ENCODE measurements around the gene YJEFN3.

Gene YJEFN3

DNA sequence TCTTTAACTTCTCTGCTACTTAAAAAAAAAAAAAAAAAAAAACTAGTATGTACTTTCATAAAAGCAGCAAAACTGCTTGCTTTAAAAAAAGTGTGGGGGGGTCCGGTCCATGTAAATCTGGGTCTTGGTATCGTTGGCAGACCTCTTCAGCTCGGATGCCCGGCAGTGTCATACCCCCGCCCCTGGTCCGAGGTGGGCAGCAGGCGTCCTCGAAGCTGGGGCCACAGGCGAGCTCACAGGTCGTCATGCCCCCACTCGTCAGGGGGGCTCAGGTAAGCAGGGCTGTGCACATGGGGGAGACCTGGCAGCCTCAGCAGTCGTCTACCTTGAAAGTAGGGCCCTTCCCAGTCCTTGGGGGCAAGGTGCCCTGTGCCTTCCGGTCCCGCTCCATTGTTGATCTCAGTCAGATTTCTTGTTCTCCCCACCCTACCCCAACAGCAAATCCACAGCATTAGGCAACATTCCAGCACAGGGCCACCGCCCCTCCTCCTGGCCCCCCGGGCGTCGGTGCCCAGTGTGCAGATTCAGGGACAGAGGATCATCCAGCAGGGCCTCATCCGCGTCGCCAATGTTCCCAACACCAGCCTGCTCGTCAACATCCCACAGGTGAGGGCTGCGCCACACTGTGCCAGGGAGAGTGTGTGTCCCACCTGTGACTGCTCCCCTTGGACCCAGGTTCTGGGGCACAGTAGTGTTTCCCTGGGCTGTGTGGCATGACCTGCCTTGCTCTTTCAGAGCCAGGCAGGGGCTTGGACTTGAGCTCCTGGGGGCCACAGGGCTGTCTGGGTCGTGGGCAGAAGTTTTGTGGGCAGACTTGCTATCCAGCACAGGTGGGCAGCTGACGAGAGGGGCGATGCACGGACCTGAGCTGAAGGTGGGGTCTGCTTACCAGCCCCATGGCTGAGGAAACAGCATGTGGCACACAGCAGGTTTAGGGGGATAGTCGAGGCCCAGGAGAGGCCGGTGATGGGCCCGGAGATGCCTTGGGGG, 32.8 kb upstream of the YJEFN3 start:
- H3K4me3 ChIP-seq (ENCODE audit: low read depth, low read length), result no peak overlapping the region

DNA sequence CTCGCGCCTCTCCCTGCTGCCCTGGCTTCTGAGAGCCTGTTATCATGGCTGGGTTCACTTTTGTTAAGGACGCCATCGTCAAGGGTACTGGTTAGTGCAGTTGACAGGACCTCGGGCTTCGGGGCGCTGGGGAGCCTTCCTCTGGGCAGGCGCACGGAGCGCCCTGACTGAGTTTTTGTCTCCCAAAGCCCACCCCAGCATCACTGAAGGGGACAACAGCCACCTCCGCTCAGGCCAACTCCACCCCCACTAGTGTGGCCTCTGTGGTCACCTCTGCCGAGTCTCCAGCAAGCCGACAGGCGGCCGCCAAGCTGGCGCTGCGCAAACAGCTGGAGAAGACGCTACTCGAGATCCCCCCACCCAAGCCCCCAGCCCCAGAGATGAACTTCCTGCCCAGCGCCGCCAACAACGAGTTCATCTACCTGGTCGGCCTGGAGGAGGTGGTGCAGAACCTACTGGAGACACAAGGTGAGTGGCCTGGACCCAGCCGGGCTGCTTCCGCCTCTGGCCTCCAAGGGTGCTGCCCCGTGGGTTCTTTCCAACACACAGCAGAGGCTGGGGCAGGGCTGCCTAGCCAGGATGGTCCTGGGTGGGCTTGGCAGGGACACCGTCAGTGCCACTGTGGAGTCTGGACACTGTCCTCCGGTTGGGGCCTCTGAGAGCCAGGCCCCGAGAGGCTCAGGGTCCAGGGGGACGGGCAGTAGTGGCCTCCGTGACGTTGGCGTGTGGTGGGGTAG, 30.3 kb upstream of the YJEFN3 start:
- no peak overlapping the region for H3K4me3 ChIP-seq (ENCODE audit: low read depth, low read length)

DNA sequence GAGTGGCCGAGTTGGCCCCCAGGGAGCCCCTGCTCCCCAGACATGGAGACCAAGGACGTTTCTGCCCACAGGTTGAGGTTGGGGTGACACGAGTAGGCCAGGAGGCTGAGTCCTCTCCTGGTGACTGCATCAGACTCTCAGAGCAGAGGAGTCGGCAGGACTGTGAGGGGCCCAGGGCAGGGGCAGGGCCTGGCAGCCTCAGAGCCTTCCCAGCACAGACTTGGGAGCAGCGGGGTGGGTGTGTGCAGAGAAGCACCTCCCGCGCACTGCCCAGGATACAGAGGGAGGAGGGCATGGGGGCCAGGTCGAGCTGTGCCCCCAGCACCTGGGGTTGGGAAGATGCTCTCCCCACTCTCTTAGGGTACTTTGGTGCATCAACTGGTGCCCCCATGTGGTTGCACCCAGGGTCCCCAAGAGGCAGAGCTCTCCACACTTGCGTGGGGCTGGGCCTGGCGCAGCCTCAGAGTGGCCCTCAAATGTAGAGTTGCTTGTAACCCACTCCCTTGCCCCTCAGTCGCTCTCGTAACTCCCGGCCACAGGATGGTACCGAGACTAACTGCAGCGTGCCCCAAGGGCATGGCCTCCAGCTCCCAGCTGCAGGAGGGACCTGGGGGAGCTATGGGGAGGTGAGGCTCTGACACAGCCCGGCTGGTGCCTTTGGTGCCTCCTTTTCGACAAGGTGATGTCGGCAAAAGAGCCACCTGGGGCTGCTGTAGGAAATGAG, 29.3 kb upstream of the YJEFN3 start:
- H3K4me3 ChIP-seq (ENCODE audit: low read depth, low read length), result no peak overlapping the region

DNA sequence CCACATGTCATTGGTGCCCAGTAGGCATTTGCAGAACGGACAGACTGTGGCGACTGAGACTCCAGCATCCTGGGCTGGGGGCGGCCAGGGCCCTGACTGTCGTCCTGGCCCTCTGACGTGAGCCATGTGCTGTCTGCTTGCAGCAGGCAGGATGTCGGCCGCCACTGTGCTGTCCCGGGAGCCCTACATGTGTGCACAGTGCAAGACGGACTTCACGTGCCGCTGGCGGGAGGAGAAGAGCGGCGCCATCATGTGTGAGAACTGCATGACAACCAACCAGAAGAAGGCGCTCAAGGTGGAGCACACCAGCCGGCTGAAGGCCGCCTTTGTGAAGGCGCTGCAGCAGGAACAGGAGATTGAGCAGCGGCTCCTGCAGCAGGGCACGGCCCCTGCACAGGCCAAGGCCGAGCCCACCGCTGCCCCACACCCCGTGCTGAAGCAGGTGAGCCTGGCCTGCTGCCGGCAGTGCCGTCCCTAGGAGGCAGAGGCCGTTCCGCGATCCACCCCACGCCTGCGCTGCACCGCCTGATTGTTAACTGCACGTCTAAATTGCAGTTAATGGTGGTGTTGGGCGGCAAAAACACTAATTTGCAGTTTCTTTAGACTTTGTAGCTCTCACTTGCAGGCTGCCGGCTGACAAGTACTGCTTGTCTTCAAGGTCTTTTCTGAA, 27.6 kb upstream of the YJEFN3 start:
- H3K4me3 ChIP-seq (ENCODE audit: low read depth, low read length), result no peak overlapping the region

DNA sequence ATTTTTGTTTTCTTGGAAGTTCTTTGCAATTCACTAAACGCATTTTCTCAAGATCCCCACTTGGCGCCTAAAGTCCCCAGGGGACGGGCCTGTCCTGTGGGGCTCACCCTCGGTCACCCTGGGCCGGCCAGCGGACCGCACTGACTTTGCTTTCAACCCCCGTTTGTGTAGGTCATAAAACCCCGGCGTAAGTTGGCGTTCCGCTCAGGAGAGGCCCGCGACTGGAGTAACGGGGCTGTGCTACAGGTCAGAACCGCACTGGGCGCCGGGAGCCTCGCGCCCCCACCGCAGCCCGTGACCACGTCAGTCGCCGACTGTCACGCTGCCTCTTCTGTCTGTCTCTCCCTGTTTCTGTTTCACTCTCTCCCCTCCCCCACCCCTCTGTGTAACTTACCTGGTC, 26.9 kb upstream of the YJEFN3 start:
- H3K4me3 ChIP-seq (ENCODE audit: low read depth, low read length), result no peak overlapping the region

DNA sequence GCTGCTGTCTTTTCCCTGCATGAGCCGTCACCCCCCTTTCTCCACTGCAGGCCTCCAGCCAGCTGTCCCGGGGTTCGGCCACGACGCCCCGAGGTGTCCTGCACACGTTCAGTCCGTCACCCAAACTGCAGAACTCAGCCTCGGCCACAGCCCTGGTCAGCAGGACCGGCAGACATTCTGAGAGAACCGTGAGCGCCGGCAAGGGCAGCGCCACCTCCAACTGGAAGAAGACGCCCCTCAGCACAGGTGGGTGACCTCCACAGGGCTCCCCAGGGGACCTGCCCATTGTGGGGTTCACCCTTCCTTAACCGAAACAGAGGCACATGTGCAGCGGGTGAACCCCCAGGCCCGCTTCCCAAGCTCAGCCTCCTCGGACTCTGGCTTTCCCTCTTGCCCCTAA, 26.4 kb upstream of the YJEFN3 start:
- H3K4me3 ChIP-seq (ENCODE audit: low read depth, low read length), result no peak overlapping the region

DNA sequence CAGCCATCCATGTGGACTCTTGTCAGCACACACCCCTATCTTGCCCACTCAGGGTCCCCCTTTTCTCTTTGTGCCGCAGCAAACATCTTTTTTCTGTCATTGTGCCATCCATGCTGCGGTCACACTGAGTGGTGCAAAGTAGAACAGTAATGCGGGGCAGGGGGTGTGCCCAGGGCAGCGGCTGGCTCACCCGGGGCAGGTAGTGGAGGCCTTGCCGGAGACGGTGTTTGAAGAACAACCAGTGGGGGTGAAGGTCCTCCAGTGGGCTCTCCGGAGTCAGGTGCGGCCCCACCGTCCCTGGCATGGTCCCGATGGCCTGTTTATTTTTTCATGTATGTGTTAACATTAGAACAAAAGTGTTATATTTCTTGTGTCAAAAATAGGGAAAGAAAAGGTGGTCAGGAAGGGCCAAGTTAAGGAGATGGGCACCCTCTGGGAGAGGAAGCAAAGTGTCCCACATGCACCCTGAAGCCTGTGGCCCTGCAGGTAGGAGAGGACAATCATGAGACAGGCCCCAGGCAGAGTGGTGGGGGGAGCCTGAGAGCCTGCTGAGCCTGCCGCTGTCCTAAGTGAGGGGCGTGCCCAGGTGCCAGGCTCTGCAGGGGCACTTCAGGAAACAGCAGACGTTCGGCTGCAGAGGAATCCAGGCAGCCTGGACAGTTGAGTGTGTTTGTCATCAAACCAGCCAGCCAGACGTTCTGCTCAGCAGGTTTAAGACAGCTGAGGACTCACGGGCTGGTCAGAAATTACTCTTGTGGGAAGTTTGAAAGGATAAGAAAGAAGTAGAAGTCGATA, 25.7 kb upstream of the YJEFN3 start:
- H3K4me3 ChIP-seq (ENCODE audit: low read depth, low read length), result no peak overlapping the region

DNA sequence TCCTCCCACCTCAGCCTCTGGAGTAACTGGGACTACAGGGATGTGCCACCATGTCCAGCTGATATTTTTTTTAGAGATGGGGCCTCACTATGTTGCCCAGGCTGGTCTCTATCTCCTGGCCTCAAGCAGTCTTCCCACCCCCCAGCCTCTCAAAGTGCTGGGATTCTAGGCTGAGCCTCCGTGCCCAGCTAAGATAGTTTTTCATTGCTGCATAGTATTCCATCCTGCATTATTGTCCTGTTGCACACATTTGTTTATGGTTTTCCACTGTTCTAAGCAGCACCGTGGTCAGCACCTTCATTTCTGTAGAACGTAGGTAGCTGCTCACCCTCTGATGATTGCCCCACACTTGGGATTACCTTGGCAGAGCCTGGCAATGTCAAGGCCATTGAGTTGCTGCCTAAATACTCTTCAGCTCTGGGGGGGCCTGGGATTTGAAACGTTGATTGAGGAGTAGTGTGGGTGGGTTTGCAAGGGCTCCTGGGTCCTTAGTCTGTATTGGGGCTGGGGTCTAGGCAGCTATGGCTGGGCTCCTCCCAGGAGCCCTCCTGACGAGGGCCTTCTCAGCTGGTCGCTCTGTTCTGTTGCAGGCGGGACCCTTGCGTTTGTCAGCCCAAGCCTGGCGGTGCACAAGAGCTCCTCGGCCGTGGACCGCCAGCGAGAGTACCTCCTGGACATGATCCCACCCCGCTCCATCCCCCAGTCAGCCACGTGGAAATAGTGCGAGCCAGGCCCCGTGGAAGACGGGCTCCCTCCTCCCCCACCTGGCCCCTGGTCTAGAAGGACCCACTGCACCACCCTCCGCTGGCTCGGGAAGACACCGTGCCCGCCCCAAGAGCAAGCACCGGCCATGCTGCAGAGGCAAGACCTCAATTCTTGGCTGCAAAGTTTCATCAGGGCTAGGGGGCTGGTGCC, 23.7 kb upstream of the YJEFN3 start:
- no peak overlapping the region for H3K4me3 ChIP-seq (ENCODE audit: low read depth, low read length)

DNA sequence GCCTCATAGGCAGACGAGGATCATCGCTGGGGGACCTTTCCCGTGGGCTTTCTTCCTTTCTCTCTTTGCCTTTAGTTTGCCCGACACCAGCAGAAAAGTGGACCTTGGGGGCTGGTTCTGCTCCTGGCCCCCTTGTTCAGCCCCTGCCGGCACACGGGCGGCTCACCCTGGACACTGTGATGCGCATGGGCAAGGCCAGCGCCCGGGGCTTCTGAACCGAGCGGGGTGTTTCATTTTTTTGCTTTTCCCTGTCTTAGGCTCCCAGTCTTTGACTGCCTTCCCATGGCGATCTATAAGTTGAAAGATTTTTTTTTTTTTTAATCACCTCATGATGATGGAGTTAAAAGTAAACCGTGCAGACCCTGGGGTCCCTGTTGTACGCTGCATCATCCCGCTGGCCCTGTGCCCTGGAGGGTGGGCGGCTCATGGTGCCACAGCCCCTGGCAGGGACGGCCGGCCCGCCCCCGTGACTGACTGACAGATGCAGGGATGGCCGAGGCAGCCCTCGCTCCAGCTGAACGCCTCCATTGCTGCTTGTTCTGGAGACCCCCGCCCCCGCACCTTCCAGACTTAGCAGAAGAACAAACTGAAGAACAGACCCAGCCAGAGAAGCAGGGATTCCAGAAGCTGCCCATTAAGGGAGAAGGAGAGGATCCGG, 22.9 kb upstream of the YJEFN3 start:
- H3K4me3 ChIP-seq (ENCODE audit: low read depth, low read length), result no peak overlapping the region

DNA sequence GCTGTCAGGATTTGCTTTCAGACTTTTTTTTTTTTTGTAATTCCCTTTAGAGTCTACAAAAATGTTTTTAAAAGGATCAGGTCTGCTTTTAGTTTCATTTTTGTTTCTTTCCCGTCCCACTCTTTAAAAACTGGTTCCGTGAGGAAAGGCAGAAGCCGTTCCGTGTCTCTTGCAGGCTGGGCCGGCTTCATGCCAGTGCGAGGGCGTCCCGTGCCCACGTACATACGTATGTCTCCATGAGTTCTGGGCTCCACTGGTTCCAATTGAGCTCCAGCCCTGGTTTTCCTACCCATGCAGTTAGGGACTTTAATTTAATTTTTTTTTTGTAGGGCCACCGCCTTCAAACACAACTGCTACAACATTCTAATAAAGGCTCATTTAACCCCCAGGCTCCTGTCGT, 22.1 kb upstream of the YJEFN3 start:
- no peak overlapping the region for H3K4me3 ChIP-seq (ENCODE audit: low read depth, low read length)

DNA sequence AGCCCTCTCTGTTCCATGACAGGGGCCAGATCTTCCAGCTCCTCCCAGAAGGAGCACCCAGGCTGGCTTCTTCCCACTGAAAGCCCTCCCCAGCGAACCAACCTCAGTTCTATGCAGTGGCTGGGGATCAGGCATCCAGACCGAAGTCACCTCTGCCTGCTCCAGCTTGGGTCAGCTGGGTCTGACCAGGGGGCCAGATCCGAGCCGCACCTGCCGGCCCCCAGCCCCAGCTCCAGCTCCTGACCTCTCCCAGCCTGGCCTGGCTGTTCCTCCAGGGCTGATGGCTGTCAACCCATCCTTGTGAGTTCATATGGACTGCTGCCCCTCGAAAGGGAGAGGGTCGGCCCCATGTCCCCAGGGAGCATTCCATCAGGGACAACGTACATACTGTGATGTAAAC, 21.4 kb upstream of the YJEFN3 start:
- H3K4me3 ChIP-seq (ENCODE audit: low read depth, low read length), result no peak overlapping the region

DNA sequence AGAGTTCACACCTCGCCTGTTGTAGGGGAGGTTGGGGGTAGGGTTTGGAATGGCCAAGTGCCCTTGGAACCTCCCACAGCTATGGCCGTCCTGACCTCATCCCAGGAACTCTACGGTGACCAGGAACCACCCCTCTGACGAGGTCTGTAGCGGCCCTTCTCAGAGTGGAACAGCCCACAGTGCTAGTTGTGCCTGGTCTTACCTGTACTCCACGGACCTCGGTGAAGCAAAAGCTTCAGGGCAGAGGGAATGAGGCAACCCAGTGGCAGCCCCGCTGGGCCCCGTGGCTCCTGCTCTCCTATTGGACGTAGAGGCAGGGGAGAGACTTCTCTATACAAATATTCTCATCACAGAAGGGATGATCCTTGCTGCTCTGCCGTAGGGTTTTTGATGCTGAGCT, 20.5 kb upstream of the YJEFN3 start:
- no peak overlapping the region for H3K4me3 ChIP-seq (ENCODE audit: low read depth, low read length)

DNA sequence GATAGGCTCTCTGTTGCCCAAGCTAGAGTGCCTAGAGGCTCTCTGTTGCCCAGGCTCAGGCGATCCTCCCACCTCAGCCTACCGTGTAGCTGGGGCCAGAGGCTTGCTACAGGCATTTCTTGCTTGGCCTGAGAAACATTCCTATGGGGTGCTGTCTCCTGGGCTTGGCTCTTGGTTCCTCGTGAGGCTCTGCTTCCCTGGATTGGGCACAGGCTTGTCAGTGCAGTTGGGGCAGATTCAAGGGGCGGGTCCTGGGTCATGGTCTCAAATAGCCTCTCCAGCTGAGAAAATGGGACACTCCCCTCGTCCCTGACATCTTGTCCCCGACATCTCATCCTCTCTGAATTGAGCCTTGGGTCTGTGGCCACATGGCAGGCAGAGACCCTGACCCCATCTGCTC, 18.3 kb upstream of the YJEFN3 start:
- no peak overlapping the region for H3K4me3 ChIP-seq (ENCODE audit: low read depth, low read length)

DNA sequence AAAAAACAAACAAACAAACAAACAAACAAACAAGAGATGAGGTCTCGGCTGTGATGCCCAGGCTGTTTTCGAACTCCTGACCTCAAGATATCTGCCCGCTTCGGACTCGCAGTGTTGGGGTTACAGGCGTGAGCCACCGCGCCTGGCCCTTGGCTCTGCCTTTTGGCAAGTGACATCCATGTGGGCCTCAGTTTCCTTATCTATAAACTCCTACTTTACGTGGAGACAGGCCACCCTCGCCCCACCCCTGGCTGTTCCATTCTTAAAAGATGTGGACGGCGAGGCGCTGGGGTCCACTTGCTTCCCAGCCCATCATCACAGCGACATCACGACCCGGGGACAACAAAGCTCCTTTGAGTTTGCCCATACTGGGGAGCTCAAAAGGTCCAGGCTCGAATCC, 15.0 kb upstream of the YJEFN3 start:
- H3K4me3 ChIP-seq (ENCODE audit: low read depth, low read length), result no peak overlapping the region

DNA sequence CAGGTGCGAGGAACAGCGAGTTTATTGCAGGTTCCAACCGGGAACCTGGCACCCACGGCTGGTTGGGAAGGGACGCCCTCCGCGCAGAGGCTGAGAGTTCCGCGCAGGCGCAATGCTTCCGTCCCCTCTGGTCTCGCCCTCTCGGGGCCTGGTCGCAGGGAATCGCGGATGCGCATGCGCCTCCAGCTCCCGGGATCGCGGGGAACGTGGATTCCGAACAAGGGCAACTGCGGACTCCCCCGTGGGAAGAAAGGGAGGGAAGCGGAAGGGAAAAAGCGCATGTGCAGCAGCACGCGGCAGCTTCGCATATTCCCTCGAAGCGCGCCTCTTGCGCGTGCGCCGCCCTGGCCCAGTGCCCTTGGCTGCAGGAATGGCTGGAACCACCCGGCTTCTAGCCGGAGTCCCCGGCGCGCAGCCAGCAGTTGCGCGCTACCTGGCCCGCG, 14.5 kb upstream of the YJEFN3 start:
- no peak overlapping the region for H3K4me3 ChIP-seq (ENCODE audit: low read depth, low read length)

DNA sequence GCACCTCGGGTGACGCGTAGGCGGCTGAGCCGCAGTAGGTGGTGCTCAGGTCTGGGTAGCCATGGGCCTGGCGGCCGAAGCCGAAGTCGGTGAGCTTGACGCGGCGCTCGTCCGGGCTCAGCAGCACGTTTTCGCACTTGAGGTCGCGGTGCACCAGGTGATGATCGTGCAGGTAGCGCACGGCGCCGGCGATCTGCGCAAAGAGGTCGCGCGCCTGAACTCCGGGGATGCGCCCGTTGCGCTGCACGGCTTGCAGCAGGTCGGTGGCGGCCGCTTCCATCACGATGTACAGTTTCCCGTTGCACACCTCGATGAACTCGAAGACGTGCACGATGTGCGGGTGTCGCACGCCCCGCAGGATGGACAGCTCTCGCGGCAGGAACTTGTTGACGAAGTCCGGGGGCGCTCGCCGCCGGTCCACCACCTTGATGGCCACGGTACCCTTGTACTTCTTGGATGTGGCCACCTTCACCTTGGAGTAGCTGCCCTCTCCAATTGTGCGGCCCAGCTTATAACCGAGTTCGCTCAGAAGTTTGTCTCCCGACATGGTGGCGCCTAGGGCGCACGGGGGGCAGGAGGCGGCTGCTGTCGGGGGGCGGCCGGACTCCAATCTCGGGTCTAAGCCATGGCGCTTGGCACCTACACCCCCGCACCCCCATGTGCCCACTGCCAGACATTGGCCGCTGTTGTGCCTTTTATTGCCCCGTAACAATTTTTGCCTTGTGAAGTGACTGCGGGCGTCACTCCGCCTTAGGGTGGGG, 13.7 kb upstream of the YJEFN3 start, which contains the start of gene TSSK6:
TSSK6 (minus strand) TSS at position 668 of the 761 bp plus-strand sequence; CDS start at position 547, 121 bp downstream.
- H3K4me3 ChIP-seq (ENCODE audit: low read depth, low read length), result peak within 1 kb of the TSS; percentile 79

DNA sequence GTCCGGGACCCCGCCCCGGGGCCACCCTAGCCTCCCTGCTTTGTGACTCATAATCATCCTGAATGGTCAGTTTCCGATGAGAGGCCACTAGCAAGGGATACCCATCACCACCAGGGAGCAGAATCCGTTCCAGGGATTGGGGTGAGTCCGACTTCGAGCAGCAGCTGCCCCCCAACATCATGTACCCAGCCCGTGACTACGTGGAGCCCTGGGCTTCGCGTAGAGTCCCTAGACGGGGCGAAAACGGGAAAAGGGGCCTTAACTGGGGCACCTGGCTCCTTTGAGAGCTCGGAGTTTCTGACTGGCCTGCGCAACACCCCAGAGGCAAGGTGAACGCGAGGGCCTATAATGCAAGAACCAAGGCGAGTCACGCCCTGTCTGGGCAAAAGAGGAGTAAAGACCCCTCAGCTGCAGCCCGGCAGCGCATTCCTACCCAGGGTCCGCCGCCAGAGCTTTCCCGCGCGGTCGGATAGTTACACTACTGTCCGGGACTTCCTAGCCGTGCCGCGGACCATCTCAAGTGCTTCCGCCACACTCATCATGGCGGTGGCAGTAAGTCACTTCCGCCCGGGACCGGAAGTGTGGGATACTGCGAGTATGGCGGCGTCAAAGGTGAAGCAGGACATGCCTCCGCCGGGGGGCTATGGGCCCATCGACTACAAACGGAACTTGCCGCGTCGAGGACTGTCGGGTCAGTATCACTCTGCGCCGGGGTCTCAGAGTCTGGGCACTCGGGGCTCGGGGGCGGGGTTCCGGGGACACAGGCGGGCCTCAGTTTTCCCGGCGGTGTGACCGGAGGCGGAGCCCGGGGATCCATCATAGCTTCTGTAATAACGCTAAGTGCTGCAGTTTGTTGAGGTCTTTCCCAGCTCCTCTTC, 12.8 kb upstream of the YJEFN3 start, which contains the start of gene NDUFA13:
NDUFA13 (plus strand) TSS at position 584 of the 878 bp plus-strand sequence; CDS start at position 598, 14 bp downstream.
- H3K4me3 ChIP-seq (ENCODE audit: low read depth, low read length), result peak within 1 kb of the TSS; percentile 79

Measured in iPS-11a (cell line).